Keratinocyte (primary cell): Measurements from ENCODE around the gene TTC28. TPM values are rescaled to one million over a fixed set of nuclear protein-coding genes. Genes with fewer than 3 reads are reported as not detected.

Experiments used
- DNase-seq: peaks from one replicate; pipeline ENCODE4 v3.0.0-alpha.2; 2011; ENCODE audit warnings: low read depth, missing footprints, low spot score
- FAIRE-seq: peaks from 2 replicates; lab custom pipeline; 2011; peaks lifted over from hg19 to GRCh38; lab: Jason Lieb, UNC
- H2AFZ ChIP-seq: 2 replicates; pipeline ENCODE4 v1.6.0; 2012; ENCODE audit warnings: low read length, control low read depth, inconsistent platforms; ENCODE audit not compliant: control insufficient read depth
- H3K27ac ChIP-seq: 2 replicates; pipeline ENCODE4 v1.5.1; 2011; ENCODE audit warnings: low read length; ENCODE audit not compliant: control insufficient read depth, insufficient read depth
- H3K27me3 ChIP-seq: 3 replicates; pipeline ENCODE4 v1.6.0; 2011; ENCODE audit warnings: low read length; ENCODE audit not compliant: control insufficient read depth, insufficient read depth; ENCODE audit errors: extremely low read depth
- H3K36me3 ChIP-seq, 2 experiments: 2 replicates in 1 of 2; 3 replicates in 1 of 2; pipeline ENCODE4 v1.5.1; 2011; ENCODE audit warnings: low read length in 2 of 2, mild to moderate bottlenecking in 1 of 2; ENCODE audit not compliant: control insufficient read depth in 2 of 2, insufficient read depth in 2 of 2; ENCODE audit errors: extremely low read depth in 1 of 2
- H3K4me1 ChIP-seq: 3 replicates; pipeline ENCODE4 v1.5.1; 2011; ENCODE audit warnings: low read length; ENCODE audit not compliant: control insufficient read depth, insufficient read depth; ENCODE audit errors: extremely low read depth
- H3K4me2 ChIP-seq: 3 replicates; pipeline ENCODE4 v1.6.0; 2011; ENCODE audit warnings: low read depth, low read length; ENCODE audit not compliant: control insufficient read depth, insufficient read depth; ENCODE audit errors: extremely low read depth
- H3K4me3 ChIP-seq, 3 experiments: fragments of 200-600 bp in 1 of 3; sonication (generic) in 1 of 3; 2 replicates in 2 of 3; 3 replicates in 1 of 3; pipeline ENCODE4 v1.5.1; 2011 to 2016; ENCODE audit warnings: low read length in 3 of 3, mild to moderate bottlenecking in 3 of 3, control low read depth in 2 of 3, inconsistent platforms in 1 of 3, low read depth in 1 of 3, mixed read lengths in 1 of 3, mixed run types in 1 of 3, moderate library complexity in 1 of 3; ENCODE audit not compliant: control insufficient read depth in 2 of 3, insufficient read depth in 2 of 3; ENCODE audit errors: extremely low read depth in 1 of 3
- H3K79me2 ChIP-seq: 2 replicates; pipeline ENCODE4 v1.6.0; 2012; ENCODE audit warnings: low read length; ENCODE audit not compliant: control insufficient read depth, insufficient read depth
- H3K9ac ChIP-seq: 3 replicates; pipeline ENCODE4 v1.6.0; 2011; ENCODE audit warnings: low read length; ENCODE audit not compliant: control insufficient read depth, insufficient read depth; ENCODE audit errors: extremely low read depth
- H3K9me1 ChIP-seq: 3 replicates; pipeline ENCODE4 v1.6.0; 2011; ENCODE audit warnings: low read length; ENCODE audit not compliant: control insufficient read depth, insufficient read depth; ENCODE audit errors: extremely low read depth
- H3K9me3 ChIP-seq: 2 replicates; pipeline ENCODE4 v1.5.1; 2012; ENCODE audit warnings: low read depth, low read length; ENCODE audit not compliant: control insufficient read depth
- H4K20me1 ChIP-seq: 3 replicates; pipeline ENCODE4 v1.6.0; 2011; ENCODE audit warnings: low read length; ENCODE audit not compliant: control insufficient read depth, insufficient read depth; ENCODE audit errors: extremely low read depth
- CTCF ChIP-seq, 3 experiments: IDR thresholded peaks in 1 of 3; conservative IDR thresholded peaks in 1 of 3; optimal IDR thresholded peaks in 1 of 3; 2 replicates in 2 of 3; 3 replicates in 1 of 3; pipeline versions ENCODE3 to v1.5.1; 2011; ENCODE audit warnings: low read length in 3 of 3, mild to moderate bottlenecking in 3 of 3, moderate library complexity in 2 of 3, control low read depth in 1 of 3, inconsistent platforms in 1 of 3; ENCODE audit not compliant: insufficient read depth in 2 of 3; ENCODE audit errors: extremely low read depth in 1 of 3
- EZH2 ChIP-seq: IDR thresholded peaks from one replicate; pipeline ENCODE4 v1.6.1; 2012; ENCODE audit warnings: inconsistent platforms, mild to moderate bottlenecking, low read length, moderate library complexity
- dilution Hi-C: fragments of 300-500 bp; cut with MboI; formaldehyde crosslinking; loops from one replicate; pipeline ENCODE4 v1.7.0; 2020; ENCODE audit warnings: low sequenced_read_pairs; ENCODE audit not compliant: extremely low pct_ligation_motif_present
- polyA plus RNA-seq, 5 experiments: library from polyadenylated mRNA; depleted of rRNA in 3 of 5; stranded (reverse) in 3 of 5; stranded (forward) in 1 of 5; unstranded in 1 of 5; fragments of >200 nt; gene quantifications; 1 replicate in 1 of 5; 2 replicates in 3 of 5; 3 replicates in 1 of 5; pipeline versions ENCODE4 v1.2.1 to v1.2.3, GENCODE V29; 2011 to 2012; ENCODE audit warnings: missing spikeins in 2 of 5, low read depth in 1 of 5, low replicate concordance in 1 of 5

Gene TTC28
- polyA plus RNA-seq, 1 donor (not counting 4 experiments of a cell fraction or from before 2014, with no cell fraction given), result 0.66 TPM

- Histone ChIP-seq H3K4me3 (no peak overlapping the region), H3K9me3 (no peaks in the 10 kb centered on the region), H3K9me1 (no peaks in the 10 kb centered on the region), H3K4me1 (no peaks in the 10 kb centered on the region), H3K4me2 (no peak overlapping the region), H3K79me2 (no peaks in the 10 kb centered on the region), H3K27ac (no peak overlapping the region), H4K20me1 (no peaks in the 10 kb centered on the region), H2AFZ (no peak overlapping the region), H3K9ac (no peak overlapping the region), H3K27me3 (no peaks in the 10 kb centered on the region), H3K36me3 (peaks cover 2 to 6% of the 10 kb centered on the region in 2 experiments)
- TF ChIP-seq EZH2, result no peak
- no peak for TF ChIP-seq CTCF (optimal IDR thresholded peaks at IDR 0.05 in 1 of 3, IDR thresholded peaks at IDR 0.05 in 1 of 3, conservative IDR thresholded peaks at IDR 0.05 in 1 of 3; ENCODE audit: extremely low read depth in 1 of 3, insufficient read depth in 2 of 3, low read length in 3 of 3)
- no peak for DNase-seq
- no peak for FAIRE-seq
- dilution Hi-C loops, result no loop called here
Measured at GRCh38 chr22:28728002-28728401, 48.4 kb upstream of the TTC28 start.

- H3K4me1 ChIP-seq, result peaks cover under 1% of the 10 kb centered on the region
- DNase-seq, result no peak
- H3K27ac ChIP-seq, result no peak overlapping the region
- H3K9me1 ChIP-seq, result no peaks in the 10 kb centered on the region
- no peak overlapping the region for H3K9ac ChIP-seq
- no peaks in the 10 kb centered on the region for H3K9me3 ChIP-seq
- FAIRE-seq, result no peak
- TF ChIP-seq CTCF (optimal IDR thresholded peaks at IDR 0.05 in 1 of 3, IDR thresholded peaks at IDR 0.05 in 1 of 3, conservative IDR thresholded peaks at IDR 0.05 in 1 of 3; ENCODE audit: extremely low read depth in 1 of 3, insufficient read depth in 2 of 3, low read length in 3 of 3) (no peak), EZH2 (no peak)
- H4K20me1 ChIP-seq, result no peaks in the 10 kb centered on the region
- H3K36me3 ChIP-seq, result peaks cover 0 to 6% of the 10 kb centered on the region in 2 experiments
- dilution Hi-C loops, result no loop called here
- no peaks in the 10 kb centered on the region for H3K27me3 ChIP-seq
- H3K79me2 ChIP-seq, result no peaks in the 10 kb centered on the region
- H3K4me3 ChIP-seq, result no peak overlapping the region
- H3K4me2 ChIP-seq, result no peak overlapping the region
- H2AFZ ChIP-seq, result no peak overlapping the region
Measured at GRCh38 chr22:28718044-28718443, 38.4 kb upstream of the TTC28 start.
